K562 (cell line): ENCODE results near the gene DNAL4. TPM values are rescaled to one million over a fixed set of nuclear protein-coding genes. Genes with fewer than 3 reads are reported as not detected.

Source experiments
- CBX3 ChIP-seq, 2 experiments: IDR thresholded peaks; 1 replicate in 1 of 2; 2 replicates in 1 of 2; pipeline ENCODE4 v1.6.1; 2012; ENCODE audit warnings: inconsistent platforms in 2 of 2, low read length in 2 of 2, borderline replicate concordance in 1 of 2, control low read depth in 1 of 2
- CREM ChIP-seq: IDR thresholded peaks from 2 replicates; pipeline ENCODE4 v1.6.1; 2014; ENCODE audit warnings: antibody characterized with exemption, low read depth
- HDAC3 ChIP-seq: fragments of 450-650 bp; IDR thresholded peaks from 2 replicates; pipeline ENCODE4 v1.6.1; 2018; ENCODE audit warnings: borderline replicate concordance, mild to moderate bottlenecking, moderate library complexity; ENCODE audit not compliant: partially characterized antibody
- KHSRP ChIP-seq: fragments of 450-650 bp; IDR thresholded peaks from 2 replicates; pipeline ENCODE4 v1.6.1; 2017
- MEF2D ChIP-seq: conservative IDR thresholded peaks from 2 replicates; pipeline ENCODE4 v1.6.1; 2016; ENCODE audit warnings: low read depth, missing genetic modification characterization, missing compliant biosample characterization
- POLR3G ChIP-seq: IDR thresholded peaks from 2 replicates; pipeline ENCODE4 v1.6.1; 2011; ENCODE audit not compliant: insufficient read length, insufficient replicate concordance; ENCODE audit errors: extremely low read depth
- SNRNP70 ChIP-seq: fragments of 200-400 bp; formaldehyde crosslinking; optimal IDR thresholded peaks from 2 replicates; pipeline ENCODE3; 2017; ENCODE audit warnings: low read depth, low read length
- TAF7 ChIP-seq: fragments of 450-650 bp; IDR thresholded peaks from 2 replicates; pipeline ENCODE4 v1.6.1; 2016; ENCODE audit warnings: missing genetic modification characterization, missing compliant biosample characterization
- TBL1XR1 ChIP-seq, 2 experiments: IDR thresholded peaks; 2 replicates each; pipeline ENCODE4 v1.6.1; 2012; ENCODE audit warnings: improper control_type of control experiment in 2 of 2, low read length in 2 of 2, mild to moderate bottlenecking in 1 of 2
- ZKSCAN1 ChIP-seq: fragments of 150-350 bp; IDR thresholded peaks from 2 replicates; pipeline ENCODE4 v1.6.1; 2016; ENCODE audit warnings: low read depth, low read length
- ZKSCAN8 ChIP-seq: fragments of 200-800 bp; sonication (Bioruptor generic); IDR thresholded peaks from 2 replicates; pipeline ENCODE4 v1.6.1; 2016; ENCODE audit warnings: missing genetic modification characterization, missing compliant biosample characterization
- polyA plus RNA-seq, 8 experiments: library from polyadenylated mRNA; depleted of rRNA in 4 of 8; stranded (reverse) in 5 of 8; unstranded in 3 of 8; fragments of >200 nt; fragmentation: Nextera tagmentation in 2 of 8; fragmentation: Illumina TruSeq in 1 of 8; extraction: Ambion mirVana in 2 of 8; extraction: Trizol in 1 of 8; gene quantifications; 2 replicates each; pipeline versions ENCODE4 v1.2.1 to v1.2.3, GENCODE V29; 2011 to 2014; ENCODE audit warnings: inconsistent platforms in 1 of 8, missing spikeins in 1 of 8
- total RNA-seq, 7 experiments: library from RNA; depleted of rRNA in 6 of 7; stranded (reverse); fragments of >200 nt in 6 of 7; fragmentation: Illumina TruSeq in 2 of 7; extraction: Trizol in 2 of 7; gene quantifications; 2 replicates each; pipeline versions ENCODE4 v1.2.1 to v1.2.3, GENCODE V29; 2011 to 2021; ENCODE audit warnings: low replicate concordance in 1 of 7
- TF ChIP-seq, protein P1 (sequence below): IDR thresholded peaks from 2 replicates; pipeline ENCODE4 v1.6.1; 2016; ENCODE audit warnings: missing genetic modification characterization, missing compliant biosample characterization
- TF ChIP-seq, protein P2 (sequence below): fragments of 250-450 bp; sonication (Bioruptor Pico); IDR thresholded peaks from 2 replicates; pipeline ENCODE4 v1.8.0; 2021; ENCODE audit warnings: borderline replicate concordance, mild to moderate bottlenecking, moderate library complexity; ENCODE audit not compliant: poor library complexity, severe bottlenecking
- TF ChIP-seq, protein P3 (sequence below): sonication (generic); formaldehyde crosslinking; IDR thresholded peaks from 2 replicates; pipeline ENCODE4 v1.8.1; 2023; ENCODE audit warnings: mild to moderate bottlenecking, missing genetic modification reagents, moderate library complexity
- TF ChIP-seq, protein P4 (sequence below): sonication (generic); formaldehyde crosslinking; IDR thresholded peaks from 2 replicates; pipeline ENCODE4 v1.8.1; 2023; ENCODE audit warnings: mild to moderate bottlenecking, missing genetic modification reagents
- TF ChIP-seq, protein P5 (sequence below): fragments of 250-450 bp; sonication (Bioruptor Pico); IDR thresholded peaks from 2 replicates; pipeline ENCODE4 v1.9.0; 2021; ENCODE audit warnings: mild to moderate bottlenecking
- TF ChIP-seq, protein P6 (sequence below): fragments of 450-650 bp; IDR thresholded peaks from 2 replicates; pipeline ENCODE4 v1.6.1; 2016; ENCODE audit warnings: missing biosample characterization, missing genetic modification characterization
- TF ChIP-seq, protein P7 (sequence below): fragments of 250-450 bp; sonication (Bioruptor Pico); IDR thresholded peaks from 2 replicates; pipeline ENCODE4 v1.8.0; 2022; ENCODE audit warnings: inconsistent platforms

DNAL4 gene
- total and polyA plus RNA-seq, 9 of the 15 experiments (the other 6 are each of a cell fraction or from before 2014, with no cell fraction given) = 0.20 to 9.4 (median 5.2) TPM

DNA sequence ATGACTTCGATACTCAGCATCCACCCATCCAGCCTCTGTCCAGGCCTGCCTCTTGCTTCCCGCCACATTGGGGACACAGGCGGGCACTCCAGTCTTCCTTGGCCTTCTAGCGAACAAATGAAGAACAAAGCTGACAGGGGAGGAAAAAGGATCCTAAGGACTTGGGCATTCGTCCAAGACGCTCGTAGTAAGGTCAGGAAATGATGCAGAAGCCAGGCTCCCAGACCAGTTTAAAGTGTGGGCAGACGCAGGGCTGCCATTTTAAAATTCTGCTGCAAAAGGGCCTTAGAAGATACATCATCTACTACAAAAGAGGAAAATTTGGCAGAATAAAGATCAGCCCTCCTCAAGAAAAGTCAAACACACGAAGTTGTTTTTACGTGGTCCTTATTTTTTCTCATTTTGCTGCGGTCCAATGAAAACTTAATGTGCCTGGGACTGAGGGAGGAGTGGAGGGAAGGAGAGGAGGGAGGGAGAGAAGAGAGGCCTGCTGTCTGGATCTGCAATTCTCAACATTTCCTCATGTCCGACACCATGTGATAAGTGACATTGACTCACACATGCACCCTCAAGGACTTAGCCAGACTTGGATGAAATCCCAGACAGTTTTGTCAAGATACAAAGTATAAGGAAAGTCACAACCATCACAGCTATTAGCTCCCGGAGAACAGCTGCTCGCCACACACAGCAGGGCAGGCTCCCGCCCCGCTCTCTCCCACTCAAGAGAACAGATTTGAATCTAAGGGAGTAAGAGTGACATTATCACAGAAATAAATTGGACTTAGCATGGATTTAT lies 5.7 kb downstream of the DNAL4 start (continued):
- TF ChIP-seq, protein P1, sequence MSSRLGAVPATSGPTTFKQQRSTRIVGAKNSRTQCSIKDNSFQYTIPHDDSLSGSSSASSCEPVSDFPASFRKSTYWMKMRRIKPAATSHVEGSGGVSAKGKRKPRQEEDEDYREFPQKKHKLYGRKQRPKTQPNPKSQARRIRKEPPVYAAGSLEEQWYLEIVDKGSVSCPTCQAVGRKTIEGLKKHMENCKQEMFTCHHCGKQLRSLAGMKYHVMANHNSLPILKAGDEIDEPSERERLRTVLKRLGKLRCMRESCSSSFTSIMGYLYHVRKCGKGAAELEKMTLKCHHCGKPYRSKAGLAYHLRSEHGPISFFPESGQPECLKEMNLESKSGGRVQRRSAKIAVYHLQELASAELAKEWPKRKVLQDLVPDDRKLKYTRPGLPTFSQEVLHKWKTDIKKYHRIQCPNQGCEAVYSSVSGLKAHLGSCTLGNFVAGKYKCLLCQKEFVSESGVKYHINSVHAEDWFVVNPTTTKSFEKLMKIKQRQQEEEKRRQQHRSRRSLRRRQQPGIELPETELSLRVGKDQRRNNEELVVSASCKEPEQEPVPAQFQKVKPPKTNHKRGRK (tag) = no peak
- TF ChIP-seq HDAC3 (no peak), MEF2D (no peak), CBX3 (IDR thresholded peaks at IDR 0.05; ENCODE audit: borderline replicate concordance in 1 of 2, low read length in 2 of 2) (no peak), CREM (no peak), ZKSCAN1 (no peak), SNRNP70 (no peak), ZKSCAN8 (CRISPR knock-in tag) (no peak), KHSRP (no peak), TBL1XR1 (IDR thresholded peaks at IDR 0.05; ENCODE audit: low read length in 2 of 2) (no peak), POLR3G (no peak), TAF7 (tag) (no peak)
- TF ChIP-seq, protein P2, sequence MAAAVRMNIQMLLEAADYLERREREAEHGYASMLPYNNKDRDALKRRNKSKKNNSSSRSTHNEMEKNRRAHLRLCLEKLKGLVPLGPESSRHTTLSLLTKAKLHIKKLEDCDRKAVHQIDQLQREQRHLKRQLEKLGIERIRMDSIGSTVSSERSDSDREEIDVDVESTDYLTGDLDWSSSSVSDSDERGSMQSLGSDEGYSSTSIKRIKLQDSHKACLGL = no peak
- TF ChIP-seq, protein P3, sequence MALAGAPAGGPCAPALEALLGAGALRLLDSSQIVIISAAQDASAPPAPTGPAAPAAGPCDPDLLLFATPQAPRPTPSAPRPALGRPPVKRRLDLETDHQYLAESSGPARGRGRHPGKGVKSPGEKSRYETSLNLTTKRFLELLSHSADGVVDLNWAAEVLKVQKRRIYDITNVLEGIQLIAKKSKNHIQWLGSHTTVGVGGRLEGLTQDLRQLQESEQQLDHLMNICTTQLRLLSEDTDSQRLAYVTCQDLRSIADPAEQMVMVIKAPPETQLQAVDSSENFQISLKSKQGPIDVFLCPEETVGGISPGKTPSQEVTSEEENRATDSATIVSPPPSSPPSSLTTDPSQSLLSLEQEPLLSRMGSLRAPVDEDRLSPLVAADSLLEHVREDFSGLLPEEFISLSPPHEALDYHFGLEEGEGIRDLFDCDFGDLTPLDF (CRISPR knock-in tag) = no peak
- TF ChIP-seq, protein P4, sequence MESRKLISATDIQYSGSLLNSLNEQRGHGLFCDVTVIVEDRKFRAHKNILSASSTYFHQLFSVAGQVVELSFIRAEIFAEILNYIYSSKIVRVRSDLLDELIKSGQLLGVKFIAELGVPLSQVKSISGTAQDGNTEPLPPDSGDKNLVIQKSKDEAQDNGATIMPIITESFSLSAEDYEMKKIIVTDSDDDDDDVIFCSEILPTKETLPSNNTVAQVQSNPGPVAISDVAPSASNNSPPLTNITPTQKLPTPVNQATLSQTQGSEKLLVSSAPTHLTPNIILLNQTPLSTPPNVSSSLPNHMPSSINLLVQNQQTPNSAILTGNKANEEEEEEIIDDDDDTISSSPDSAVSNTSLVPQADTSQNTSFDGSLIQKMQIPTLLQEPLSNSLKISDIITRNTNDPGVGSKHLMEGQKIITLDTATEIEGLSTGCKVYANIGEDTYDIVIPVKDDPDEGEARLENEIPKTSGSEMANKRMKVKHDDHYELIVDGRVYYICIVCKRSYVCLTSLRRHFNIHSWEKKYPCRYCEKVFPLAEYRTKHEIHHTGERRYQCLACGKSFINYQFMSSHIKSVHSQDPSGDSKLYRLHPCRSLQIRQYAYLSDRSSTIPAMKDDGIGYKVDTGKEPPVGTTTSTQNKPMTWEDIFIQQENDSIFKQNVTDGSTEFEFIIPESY (CRISPR knock-in tag) = no peak
- TF ChIP-seq, protein P5, sequence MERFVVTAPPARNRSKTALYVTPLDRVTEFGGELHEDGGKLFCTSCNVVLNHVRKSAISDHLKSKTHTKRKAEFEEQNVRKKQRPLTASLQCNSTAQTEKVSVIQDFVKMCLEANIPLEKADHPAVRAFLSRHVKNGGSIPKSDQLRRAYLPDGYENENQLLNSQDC (CRISPR knock-in tag) = no peak
- TF ChIP-seq, protein P6, sequence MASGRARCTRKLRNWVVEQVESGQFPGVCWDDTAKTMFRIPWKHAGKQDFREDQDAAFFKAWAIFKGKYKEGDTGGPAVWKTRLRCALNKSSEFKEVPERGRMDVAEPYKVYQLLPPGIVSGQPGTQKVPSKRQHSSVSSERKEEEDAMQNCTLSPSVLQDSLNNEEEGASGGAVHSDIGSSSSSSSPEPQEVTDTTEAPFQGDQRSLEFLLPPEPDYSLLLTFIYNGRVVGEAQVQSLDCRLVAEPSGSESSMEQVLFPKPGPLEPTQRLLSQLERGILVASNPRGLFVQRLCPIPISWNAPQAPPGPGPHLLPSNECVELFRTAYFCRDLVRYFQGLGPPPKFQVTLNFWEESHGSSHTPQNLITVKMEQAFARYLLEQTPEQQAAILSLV (tag) = no peak
- TF ChIP-seq, protein P7, sequence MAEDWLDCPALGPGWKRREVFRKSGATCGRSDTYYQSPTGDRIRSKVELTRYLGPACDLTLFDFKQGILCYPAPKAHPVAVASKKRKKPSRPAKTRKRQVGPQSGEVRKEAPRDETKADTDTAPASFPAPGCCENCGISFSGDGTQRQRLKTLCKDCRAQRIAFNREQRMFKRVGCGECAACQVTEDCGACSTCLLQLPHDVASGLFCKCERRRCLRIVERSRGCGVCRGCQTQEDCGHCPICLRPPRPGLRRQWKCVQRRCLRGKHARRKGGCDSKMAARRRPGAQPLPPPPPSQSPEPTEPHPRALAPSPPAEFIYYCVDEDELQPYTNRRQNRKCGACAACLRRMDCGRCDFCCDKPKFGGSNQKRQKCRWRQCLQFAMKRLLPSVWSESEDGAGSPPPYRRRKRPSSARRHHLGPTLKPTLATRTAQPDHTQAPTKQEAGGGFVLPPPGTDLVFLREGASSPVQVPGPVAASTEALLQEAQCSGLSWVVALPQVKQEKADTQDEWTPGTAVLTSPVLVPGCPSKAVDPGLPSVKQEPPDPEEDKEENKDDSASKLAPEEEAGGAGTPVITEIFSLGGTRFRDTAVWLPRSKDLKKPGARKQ (CRISPR knock-in tag) = no peak
